ENCODE results near the gene ACTMAP. TPM values are rescaled to one million over a fixed set of nuclear protein-coding genes. Genes with fewer than 3 reads are reported as not detected.

Gene ACTMAP
- total and polyA plus RNA-seq, 9 of the 15 experiments (the other 6 are each of a cell fraction or from before 2014, with no cell fraction given): 1.7 to 16.6 (median 4.9) TPM

GRCh38 chr19:40750058-40750873, at the start of gene ACTMAP (continued):
- no peak for TF ChIP-seq ZNF518B (CRISPR knock-in tag; IDR thresholded peaks at IDR 0.05)
- TF ChIP-seq YY1 (IDR thresholded peaks at IDR 0.05; ENCODE audit: borderline replicate concordance in 1 of 3, control insufficient read depth in 1 of 3, extremely low read depth in 1 of 3, insufficient read depth in 3 of 3, insufficient read length in 1 of 3, insufficient replicate concordance in 2 of 3, low read depth in 1 of 3, low read length in 2 of 3): peak; percentile 89 to 98 (median 96)
- peak; percentile 89 for TF ChIP-seq DACH1 (IDR thresholded peaks at IDR 0.05; ENCODE audit: partially characterized antibody)
- peak; percentile 73; the same call in 1 of the 2 replicates for TF ChIP-seq IRF9 (tag; IDR thresholded peaks at IDR 0.05)
- 0 out of 4 replicates have a peak, but pooled peaks of 1 of the 2 experiments have one; percentile 7 for TF ChIP-seq RAD21 (CRISPR knock-in tag; conservative IDR thresholded peaks at IDR 0.05 in 1 of 2, IDR thresholded peaks at IDR 0.05 in 1 of 2)
- no peak for TF ChIP-seq ZNF184 (CRISPR knock-in tag; IDR thresholded peaks at IDR 0.05)
- TF ChIP-seq ZNF41 (CRISPR knock-in tag; conservative IDR thresholded peaks at IDR 0.05): 0 out of 2 replicates have a peak, but pooled peaks have one; percentile 40
- no peak for TF ChIP-seq EZH2 (IDR thresholded peaks at IDR 0.05; ENCODE audit: borderline replicate concordance, low read depth, low read length)
- peak; percentile 93 for TF ChIP-seq CREM (IDR thresholded peaks at IDR 0.05; ENCODE audit: low read depth)
- peak; percentile 100 for TF ChIP-seq RAD51 (IDR thresholded peaks at IDR 0.05; ENCODE audit: borderline replicate concordance, low read depth)
- TF ChIP-seq KAT8 (IDR thresholded peaks at IDR 0.05; ENCODE audit: low read depth): no peak
- no peak for TF ChIP-seq ZNF280B (CRISPR knock-in tag; IDR thresholded peaks at IDR 0.05)
- TF ChIP-seq NFATC3 (IDR thresholded peaks at IDR 0.05): peak; percentile 82
- no peak for TF ChIP-seq CHAMP1 (IDR thresholded peaks at IDR 0.05)
- peak; percentile 69; the same call in 1 of the 2 replicates for TF ChIP-seq RHOXF2B (CRISPR knock-in tag; conservative IDR thresholded peaks at IDR 0.05)
- no peak for TF ChIP-seq ZNF444 (CRISPR knock-in tag; IDR thresholded peaks at IDR 0.05)
- no peak for TF ChIP-seq SIX5 (IDR thresholded peaks at IDR 0.05; ENCODE audit: borderline replicate concordance in 1 of 2, insufficient read depth in 1 of 2, low read depth in 1 of 2, low read length in 2 of 2)
- peak; percentile 93 for TF ChIP-seq EGR1 (conservative IDR thresholded peaks at IDR 0.05)

Data from K562 (cell line).